PC-9 (cell line): ENCODE measurements around the gene DGLUCY. TPM values are rescaled to one million over a fixed set of nuclear protein-coding genes. Genes with fewer than 3 reads are reported as not detected.
"Not testable (repeated sequence)": the region's sequence is repeated elsewhere in the genome, so short reads cannot be mapped to it uniquely, and the experiment has no call there.

ENCODE experiments used
- BruUV-seq: library from RNA; stranded (reverse); fragments of 400-500 nt; replicated peaks from 2 replicates; lab custom pipeline; 2021; lab: Mats Ljungman, UMichigan
- CTCF ChIA-PET: fragments of 300-600 bp; sonication (Branson Sonifier 250); formaldehyde crosslinking; loops from one replicate; lab custom pipeline; 2022; ENCODE audit warnings: antibody characterized with exemption; lab: Charles Lee
- POLR2A ChIA-PET: fragments of 300-600 bp; sonication (Branson Sonifier 250); formaldehyde crosslinking; loops from one replicate; lab custom pipeline; 2022; ENCODE audit warnings: antibody characterized with exemption; ENCODE audit not compliant: unreplicated experiment; lab: Charles Lee
- DNase-seq, 2 experiments: peaks; one replicate each; pipeline versions ENCODE4 v3.0.0 to v3.0.0-alpha.2; 2015 to 2022; ENCODE audit warnings: mixed read lengths in 1 of 2
- H2AFZ ChIP-seq: fragments of 200-600 bp; sonication (generic); 2 replicates; pipeline ENCODE4 v1.8.1; 2017; ENCODE audit warnings: antibody characterized with exemption
- H3F3A ChIP-seq: fragments of 200-600 bp; sonication (generic); 2 replicates; pipeline ENCODE4 v1.8.1; 2017; ENCODE audit warnings: antibody characterized with exemption, mild to moderate bottlenecking, low read depth; ENCODE audit not compliant: insufficient read depth
- H3K27ac ChIP-seq: fragments of 200-600 bp; sonication (generic); 2 replicates; pipeline ENCODE4 v1.6.1; 2016; ENCODE audit warnings: mixed run types
- H3K27me3 ChIP-seq: fragments of 200-600 bp; sonication (generic); 2 replicates; pipeline ENCODE4 v1.6.1; 2016; ENCODE audit warnings: low read depth, mixed run types; ENCODE audit not compliant: insufficient read depth
- H3K36me3 ChIP-seq: fragments of 200-600 bp; sonication (generic); 2 replicates; pipeline ENCODE4 v1.6.1; 2016; ENCODE audit warnings: low read depth, mixed run types
- H3K4me1 ChIP-seq: fragments of 200-600 bp; sonication (generic); replicated peaks from 2 replicates; pipeline ENCODE4 v1.6.1; 2016; ENCODE audit warnings: mixed run types; ENCODE audit not compliant: insufficient read depth
- H3K4me2 ChIP-seq: fragments of 200-600 bp; sonication (generic); 2 replicates; pipeline ENCODE4 v1.6.1; 2017; ENCODE audit warnings: mixed run types
- H3K4me3 ChIP-seq: fragments of 200-600 bp; sonication (generic); 2 replicates; pipeline ENCODE4 v1.6.1; 2016; ENCODE audit warnings: mixed run types
- H3K79me2 ChIP-seq: fragments of 200-600 bp; sonication (generic); 2 replicates; pipeline ENCODE4 v1.6.1; 2017; ENCODE audit warnings: low read depth, mixed run types
- H3K9me2 ChIP-seq: fragments of 200-600 bp; sonication (generic); 2 replicates; pipeline ENCODE4 v1.8.1; 2017; ENCODE audit warnings: mild to moderate bottlenecking; ENCODE audit not compliant: insufficient read depth
- H3K9me3 ChIP-seq: fragments of 200-600 bp; sonication (generic); 2 replicates; pipeline ENCODE4 v1.8.1; 2016; ENCODE audit warnings: low read depth; ENCODE audit not compliant: insufficient read depth
- H4K20me1 ChIP-seq: fragments of 200-600 bp; sonication (generic); 2 replicates; pipeline ENCODE4 v1.8.1; 2017; ENCODE audit not compliant: insufficient read depth
- CTCF ChIP-seq: fragments of 200-600 bp; sonication (generic); conservative IDR thresholded peaks from 2 replicates; pipeline ENCODE4 v1.6.1; 2017; ENCODE audit warnings: mixed run types, antibody characterized with exemption, mild to moderate bottlenecking, moderate library complexity
- EZH2 ChIP-seq: fragments of 200-600 bp; sonication (generic); IDR thresholded peaks from 2 replicates; pipeline ENCODE4 v1.8.0; 2017; ENCODE audit warnings: antibody characterized with exemption, low read depth
- intact Hi-C: fragments of 100-400 bp; cut with micrococcal nuclease; formaldehyde crosslinking; loops from one replicate; pipeline ENCODE4 v1.10.0; 2022; ENCODE audit not compliant: unreplicated experiment
- total RNA-seq: library from RNA; stranded (reverse); gene quantifications from 2 replicates; pipeline ENCODE4 v1.2.3, GENCODE V29; 2021

DGLUCY gene
- total RNA-seq, 1 experiment from 2014 or later: 15.9 TPM

- Histone ChIP-seq H3K9me2 (no peaks in the 10 kb centered on the region), H3K4me2 (no peak overlapping the region), H3K36me3 (no peaks in the 10 kb centered on the region), H3K4me3 (no peak overlapping the region), H3K9me3 (no peaks in the 10 kb centered on the region), H4K20me1 (no peaks in the 10 kb centered on the region), H2AFZ (no peak overlapping the region), H3K27me3 (no peaks in the 10 kb centered on the region), H3K4me1 (no peaks in the 10 kb centered on the region), H3K79me2 (no peaks in the 10 kb centered on the region), H3K27ac (no peak overlapping the region), H3F3A (no peaks in the 10 kb centered on the region)
- DNase-seq: no peak
- BruUV-seq: no TSS peak
- ChIA-PET CTCF (no interaction called here), POLR2A (no interaction called here)
- no peak for TF ChIP-seq EZH2
- TF ChIP-seq CTCF: no peak
- intact Hi-C loops: no loop called here
Measured at GRCh38 chr14:91094772-91095171, 19.1 kb upstream of the DGLUCY start.

DNA sequence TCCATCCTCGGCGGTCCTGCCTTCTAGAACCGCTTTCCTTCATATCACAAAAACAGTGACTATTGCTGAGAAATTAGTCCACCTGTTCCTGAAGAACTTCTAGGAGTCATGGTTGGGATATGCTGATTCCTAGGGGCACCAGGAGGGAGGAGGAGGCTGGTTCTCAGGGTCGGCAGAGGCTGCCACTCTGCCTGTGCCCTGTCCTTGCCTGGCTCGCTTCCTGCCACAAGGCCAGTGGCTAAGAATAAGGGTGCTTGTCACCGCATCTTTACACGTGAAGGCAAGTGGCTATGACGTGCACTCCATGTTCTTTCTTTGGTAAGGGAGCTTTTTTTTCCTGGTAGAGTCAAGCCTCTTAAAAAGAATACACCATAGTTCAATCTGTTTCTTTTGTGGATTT, 18.7 kb upstream of the DGLUCY start:
- Histone ChIP-seq H3K4me3 (no peak overlapping the region), H3K79me2 (no peaks in the 10 kb centered on the region), H3K9me3 (no peaks in the 10 kb centered on the region), H3K36me3 (no peaks in the 10 kb centered on the region), H3K4me1 (no peaks in the 10 kb centered on the region), H2AFZ (no peak overlapping the region), H3K27me3 (no peaks in the 10 kb centered on the region), H3K27ac (no peak overlapping the region), H3F3A (no peaks in the 10 kb centered on the region), H4K20me1 (no peaks in the 10 kb centered on the region), H3K9me2 (no peaks in the 10 kb centered on the region), H3K4me2 (no peak overlapping the region)
- ChIA-PET POLR2A (no interaction called here), CTCF (no interaction called here)
- intact Hi-C loops: no loop called here
- TF ChIP-seq CTCF (no peak), EZH2 (no peak)
- no peak for DNase-seq
- BruUV-seq: no TSS peak

GRCh38 chr14:91097657-91098056, 16.2 kb upstream of the DGLUCY start:
- CTCF ChIA-PET, H3K27ac ChIP-seq, H3K4me1 ChIP-seq, H4K20me1 ChIP-seq, H3K27me3 ChIP-seq, H3K4me2 ChIP-seq, DNase-seq, POLR2A ChIA-PET, H3K4me3 ChIP-seq, H3K9me3 ChIP-seq, H3K9me2 ChIP-seq, H3K36me3 ChIP-seq, H2AFZ ChIP-seq, intact Hi-C loops, BruUV-seq, H3F3A ChIP-seq, H3K79me2 ChIP-seq: not testable (repeated sequence)

DNA sequence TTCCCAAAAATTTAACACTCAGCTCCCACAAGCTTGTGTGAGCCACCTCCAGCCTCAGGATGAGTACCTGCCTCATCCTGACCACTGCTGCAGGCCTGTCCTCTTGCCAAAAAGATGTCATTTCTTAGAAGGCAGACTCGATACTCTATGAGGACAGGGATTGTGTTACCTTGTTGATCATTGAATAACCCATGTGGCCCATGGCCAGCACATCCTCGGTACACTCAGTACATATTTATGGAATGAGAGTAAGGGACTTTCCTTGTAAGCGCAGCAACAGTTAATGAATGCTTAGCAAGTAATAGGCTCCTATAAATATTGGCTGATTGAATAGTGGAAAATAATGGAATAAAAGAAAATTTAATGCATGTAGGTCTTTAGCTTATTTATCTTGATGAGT, 15.3 kb upstream of the DGLUCY start:
- Histone ChIP-seq H3K4me2 (no peak overlapping the region), H3K36me3 (no peaks in the 10 kb centered on the region), H4K20me1 (no peaks in the 10 kb centered on the region), H3K9me2 (no peaks in the 10 kb centered on the region), H3K9me3 (no peaks in the 10 kb centered on the region), H3K79me2 (no peaks in the 10 kb centered on the region), H2AFZ (no peak overlapping the region), H3F3A (no peaks in the 10 kb centered on the region), H3K27ac (no peak overlapping the region), H3K27me3 (no peaks in the 10 kb centered on the region), H3K4me3 (no peak overlapping the region), H3K4me1 (no peaks in the 10 kb centered on the region)
- no peak for DNase-seq
- ChIA-PET POLR2A (no interaction called here), CTCF (no interaction called here)
- TF ChIP-seq EZH2 (no peak), CTCF (no peak)
- BruUV-seq: no TSS peak
- intact Hi-C loops: no loop called here
